ENCODE results near the gene SH2D5.
"Not testable (repeated sequence)": the region's sequence is repeated elsewhere in the genome, so short reads cannot be mapped to it uniquely, and the experiment has no call there.

Gene SH2D5

DNA sequence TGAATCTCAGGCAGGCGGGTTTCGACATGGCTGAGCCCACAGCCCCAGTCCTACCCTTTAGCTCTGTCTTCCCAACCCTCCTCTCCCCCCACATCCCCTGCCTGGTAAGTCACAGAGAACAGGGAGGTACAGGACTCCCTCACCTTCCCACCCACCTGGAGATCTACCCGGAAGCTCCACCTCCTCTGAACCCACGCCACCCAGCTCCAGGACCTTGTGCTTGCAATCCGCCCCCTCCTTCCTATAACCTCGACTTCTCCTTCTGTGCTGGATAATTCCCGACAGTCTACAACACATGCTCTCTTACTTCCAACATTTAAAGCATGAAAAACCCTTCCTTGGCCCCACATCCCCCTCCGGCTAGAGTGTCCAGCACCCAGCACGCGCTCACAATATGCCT, 37.0 kb downstream of the SH2D5 start:
- no peak for DNase-seq (ENCODE audit: low read depth in 2 of 2)

DNA sequence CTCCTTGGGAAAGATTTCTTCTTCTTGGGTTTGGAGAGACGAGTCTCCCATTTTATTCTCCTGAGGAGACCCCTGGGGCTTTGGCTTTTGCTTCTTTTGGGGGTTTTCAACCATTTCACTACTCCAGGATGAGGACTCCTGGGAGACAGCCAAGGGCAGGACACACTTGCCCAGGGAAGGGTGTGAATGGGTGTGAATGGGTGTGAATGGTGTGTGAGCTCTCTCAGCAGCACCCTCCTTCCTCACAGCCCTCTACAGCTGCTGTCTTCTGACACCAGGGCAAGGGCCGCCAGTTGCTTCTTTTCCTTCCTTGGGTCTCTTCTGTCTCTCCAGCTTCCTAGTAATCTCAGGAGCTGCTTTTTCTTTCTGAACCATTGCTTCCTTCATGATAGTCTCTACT, 38.9 kb downstream of the SH2D5 start:
- DNase-seq (ENCODE audit: low read depth in 2 of 2) = no peak

DNA sequence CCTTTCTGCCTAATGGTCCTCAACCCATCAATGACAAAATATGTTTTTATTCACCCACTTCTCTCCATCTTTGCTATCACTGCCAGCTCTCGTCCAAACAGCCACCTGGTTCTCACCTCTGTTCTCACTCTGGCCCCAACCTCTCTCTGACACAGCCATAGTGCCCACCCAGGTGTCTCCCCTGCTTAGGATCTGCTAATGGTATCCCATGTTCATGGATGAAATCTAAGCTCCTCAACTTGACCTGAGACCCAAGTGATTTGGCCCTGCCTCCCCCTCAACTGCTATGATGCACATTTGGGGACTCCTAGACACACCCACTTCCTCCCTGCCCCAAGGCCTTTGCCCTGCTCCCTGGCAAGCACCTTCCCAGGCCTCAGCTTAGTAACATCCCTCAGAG, 40.6 kb downstream of the SH2D5 start:
- no peak for DNase-seq (ENCODE audit: low read depth in 2 of 2)

DNA sequence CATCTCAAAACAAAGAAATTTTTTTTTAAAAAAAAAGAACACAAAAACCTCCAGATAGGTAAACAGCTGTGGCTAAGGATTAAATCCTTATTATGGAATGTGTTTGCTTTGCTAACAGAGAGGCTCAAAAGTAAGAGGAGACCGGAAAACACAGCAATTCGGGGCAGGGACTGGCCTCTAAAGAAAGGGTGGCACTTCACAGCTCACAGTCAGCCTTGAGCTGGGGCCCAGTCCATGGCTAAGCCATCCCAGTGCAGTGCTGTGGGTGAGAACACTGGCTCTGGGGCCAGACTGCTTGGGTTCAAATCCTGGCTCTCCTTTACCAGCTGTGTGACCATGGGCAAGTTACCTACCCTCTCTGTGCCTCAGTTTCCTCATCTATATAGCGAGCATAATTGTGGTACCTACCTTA, 42.9 kb downstream of the SH2D5 start:
- DNase-seq (ENCODE audit: low read depth in 2 of 2) = no peak

DNA sequence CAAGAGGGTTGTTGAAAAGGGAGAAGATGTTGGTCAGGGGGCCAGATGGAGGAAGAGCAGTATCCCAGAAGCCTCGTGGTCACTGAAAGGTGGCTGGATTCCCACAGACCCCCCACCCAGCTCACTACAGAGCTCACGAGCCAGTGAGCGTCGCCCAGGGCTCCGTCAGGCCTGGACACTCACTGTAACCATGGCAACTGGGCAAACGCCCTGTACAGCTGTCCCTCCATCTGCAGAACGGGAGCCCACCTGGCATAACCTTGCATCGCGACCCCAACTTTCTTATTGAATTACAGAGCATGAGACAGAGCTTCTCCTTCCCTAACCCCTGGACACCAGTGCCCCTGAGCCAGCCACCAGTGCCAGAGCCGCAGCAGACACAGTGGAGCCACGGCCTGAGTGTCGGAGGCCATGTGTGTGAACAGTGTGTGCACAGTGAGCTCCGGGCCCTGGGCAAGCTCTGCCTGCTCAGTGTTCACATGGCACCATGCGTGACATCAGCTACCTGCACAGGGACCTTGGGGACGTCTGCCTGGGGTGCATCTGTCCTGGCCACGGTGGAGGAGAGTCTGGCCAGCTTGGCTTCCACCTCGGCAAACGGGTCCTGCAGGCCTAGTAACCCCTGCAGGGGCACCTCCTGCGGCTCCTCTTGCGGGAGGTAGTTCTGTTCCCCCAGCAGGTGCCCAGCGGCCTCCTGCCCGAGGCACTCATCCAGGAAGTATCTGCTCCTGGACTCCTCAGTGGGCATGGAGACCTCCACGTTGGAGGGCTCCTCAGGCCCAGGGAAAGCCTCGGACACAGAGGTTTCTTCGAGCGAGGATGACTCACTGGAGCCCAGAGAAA, 45.4 kb downstream of the SH2D5 start:
- DNase-seq (ENCODE audit: low read depth in 2 of 2) = no peak

DNA sequence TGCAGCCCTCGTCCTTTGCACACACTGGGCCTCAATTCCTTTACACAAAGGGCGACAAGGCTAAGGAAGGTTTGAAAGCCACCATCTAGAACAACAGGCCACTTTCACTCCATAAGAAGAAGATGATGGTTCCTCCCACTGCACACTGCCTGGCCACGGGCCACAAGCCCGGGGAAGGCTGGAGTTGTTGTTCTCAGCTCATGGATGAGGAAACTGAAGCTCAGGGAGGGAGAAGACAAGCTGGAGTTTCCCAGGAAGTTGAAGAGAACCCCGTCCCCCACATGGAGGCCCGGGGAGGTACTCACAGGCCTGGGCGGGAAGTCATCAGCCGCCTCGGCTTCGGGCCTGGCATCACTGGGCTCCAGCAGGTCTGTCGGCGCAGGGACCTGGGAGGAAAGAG, 46.8 kb downstream of the SH2D5 start:
- DNase-seq (ENCODE audit: low read depth in 2 of 2) = no peak

DNA sequence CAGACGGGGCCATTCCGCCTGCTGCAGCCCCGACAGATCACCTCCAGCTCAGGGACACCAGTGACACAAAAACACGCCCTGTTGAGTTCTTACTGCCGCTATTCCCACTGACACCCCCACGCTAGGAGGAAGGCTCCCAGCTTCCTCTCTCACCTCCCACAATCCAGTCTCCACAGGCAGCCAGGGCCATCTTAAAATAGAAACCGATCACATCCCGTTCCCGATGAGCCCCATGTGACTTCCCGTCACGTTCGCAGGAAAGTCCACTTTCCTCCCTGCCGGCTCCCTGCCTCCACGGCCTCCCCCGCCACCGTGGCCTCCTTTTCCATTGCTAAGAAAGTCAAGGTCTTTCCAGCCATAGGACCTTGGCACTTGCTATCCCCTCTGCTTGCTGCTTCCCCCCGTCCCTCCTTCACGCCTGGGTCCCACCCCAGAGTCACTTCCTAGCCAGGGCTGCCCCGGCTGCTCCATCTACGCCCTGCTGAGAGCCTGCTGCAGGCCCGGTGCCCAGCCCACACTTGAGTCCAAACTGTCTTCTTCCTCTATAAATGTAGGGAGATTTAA, 47.3 kb downstream of the SH2D5 start:
- DNase-seq (ENCODE audit: low read depth in 2 of 2) = no peak

DNA sequence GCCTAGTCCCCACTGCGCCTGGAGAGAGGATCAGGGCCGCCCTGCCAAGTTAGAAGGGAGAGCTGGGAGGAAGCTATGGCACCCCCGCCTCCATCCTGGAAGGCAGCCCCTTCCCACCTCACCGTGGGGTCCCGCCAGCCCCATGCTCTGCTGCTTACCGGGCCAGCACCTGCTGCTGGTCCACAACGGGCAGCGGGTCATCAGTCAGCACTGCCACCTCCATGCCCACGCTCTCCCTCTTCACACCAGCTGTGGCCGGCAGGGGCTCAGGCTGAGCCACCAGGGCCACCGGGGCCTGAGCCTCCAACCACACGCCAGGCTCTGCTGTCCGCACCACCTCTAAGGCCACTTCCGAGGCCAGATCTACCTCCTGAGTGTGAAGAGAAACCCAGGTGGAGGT, 47.9 kb downstream of the SH2D5 start:
- no peak for DNase-seq (ENCODE audit: low read depth in 2 of 2)

DNA sequence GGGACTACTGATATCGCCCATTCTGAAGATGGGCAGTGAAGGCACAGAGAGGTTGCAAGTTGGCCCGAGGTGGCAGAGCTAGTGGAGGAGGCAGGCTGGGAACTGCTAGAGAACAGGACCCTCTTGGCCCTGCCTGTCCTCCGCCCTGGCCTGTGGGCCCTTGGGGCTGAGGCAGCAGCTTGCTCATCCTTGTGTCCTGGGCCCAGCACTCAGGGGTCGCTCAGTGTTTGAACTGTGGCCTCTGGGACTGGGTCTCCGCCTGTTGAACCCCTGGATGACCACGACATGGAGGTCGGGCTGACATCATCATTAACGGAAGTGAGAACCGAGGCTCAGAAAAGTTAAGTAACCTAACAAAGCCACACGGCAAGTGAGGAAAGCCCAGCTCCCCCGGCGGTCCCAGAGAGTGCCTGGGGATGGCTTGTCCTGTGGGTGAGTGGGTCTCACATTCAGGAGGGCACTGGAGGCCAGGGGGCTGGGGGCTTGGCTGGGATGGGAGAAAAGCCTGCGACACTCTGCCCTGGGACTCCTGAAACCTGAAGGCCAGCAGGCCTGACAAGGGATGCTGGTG, 48.4 kb downstream of the SH2D5 start:
- no peak for DNase-seq (ENCODE audit: low read depth in 2 of 2)

DNA sequence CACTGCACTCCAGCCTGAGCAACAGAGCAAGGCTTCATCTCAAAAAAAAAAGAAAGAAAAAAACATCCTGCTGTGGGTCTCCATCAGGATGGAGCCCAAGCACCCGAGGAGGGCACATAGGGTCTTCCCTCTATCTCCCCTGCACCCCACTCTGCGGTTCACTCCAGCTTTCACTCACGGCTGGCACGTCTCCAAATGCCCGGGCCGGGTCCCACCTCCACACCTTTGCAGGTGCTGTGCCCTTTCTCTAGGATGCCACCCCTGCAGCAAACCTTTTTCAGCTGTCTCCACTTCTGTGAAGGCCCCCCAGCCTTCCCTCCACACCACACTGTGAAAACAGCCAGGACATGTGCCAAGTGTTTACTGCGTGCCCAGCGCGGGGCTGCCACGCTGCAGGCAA, 48.9 kb downstream of the SH2D5 start:
- no peak for DNase-seq (ENCODE audit: low read depth in 2 of 2)

DNA sequence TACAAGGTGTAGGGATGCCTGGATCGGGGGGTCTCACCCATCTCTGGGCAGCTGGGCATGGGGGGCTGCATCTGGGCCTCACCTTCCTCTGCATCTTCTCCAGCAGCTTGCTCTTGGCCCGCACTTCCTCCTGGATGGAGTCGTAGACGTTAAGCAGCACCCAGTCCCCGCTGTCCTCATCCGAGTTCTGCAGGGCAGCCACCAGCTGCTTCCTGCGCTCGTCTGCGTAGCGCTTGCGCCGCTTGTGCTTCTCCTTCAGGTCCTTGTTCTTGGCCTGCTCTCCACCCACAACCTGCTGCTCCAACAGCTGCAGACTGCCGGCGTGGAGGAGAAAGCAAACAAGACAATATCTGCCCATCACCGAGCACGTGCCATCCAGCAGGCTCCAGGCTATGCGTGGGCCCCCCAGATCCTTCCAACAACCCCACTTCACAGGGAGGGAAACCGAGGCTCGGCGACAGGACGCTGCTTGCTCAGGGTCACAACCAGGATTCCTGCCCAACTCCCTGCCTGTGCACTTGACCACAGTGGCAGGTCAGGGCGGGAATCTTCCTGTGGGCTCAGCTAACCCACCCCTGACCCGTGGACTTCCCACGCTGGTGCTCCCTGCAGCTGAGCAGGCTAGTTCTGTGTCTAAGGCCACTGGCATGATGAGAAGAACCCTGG, 49.8 kb downstream of the SH2D5 start:
- DNase-seq (ENCODE audit: low read depth in 2 of 2) = no peak

DNA sequence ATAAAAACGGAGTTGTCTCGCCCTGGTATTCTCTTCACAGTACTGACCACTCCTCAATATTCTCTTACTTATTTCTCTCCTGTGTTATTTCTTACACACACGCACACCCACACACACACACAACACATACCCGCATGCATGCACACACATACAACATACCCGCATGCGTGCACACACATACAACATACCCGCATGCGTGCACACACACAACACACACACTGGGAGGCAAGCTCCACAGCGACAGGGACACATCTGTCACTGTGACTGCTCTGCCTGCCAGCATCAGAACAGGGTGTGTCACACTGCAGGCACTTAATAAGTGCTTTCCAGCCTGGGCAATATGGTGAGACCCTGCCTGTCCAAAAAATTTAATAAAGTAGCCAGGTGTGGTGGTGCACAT, 50.5 kb downstream of the SH2D5 start:
- DNase-seq (ENCODE audit: low read depth in 2 of 2) = no peak

DNA sequence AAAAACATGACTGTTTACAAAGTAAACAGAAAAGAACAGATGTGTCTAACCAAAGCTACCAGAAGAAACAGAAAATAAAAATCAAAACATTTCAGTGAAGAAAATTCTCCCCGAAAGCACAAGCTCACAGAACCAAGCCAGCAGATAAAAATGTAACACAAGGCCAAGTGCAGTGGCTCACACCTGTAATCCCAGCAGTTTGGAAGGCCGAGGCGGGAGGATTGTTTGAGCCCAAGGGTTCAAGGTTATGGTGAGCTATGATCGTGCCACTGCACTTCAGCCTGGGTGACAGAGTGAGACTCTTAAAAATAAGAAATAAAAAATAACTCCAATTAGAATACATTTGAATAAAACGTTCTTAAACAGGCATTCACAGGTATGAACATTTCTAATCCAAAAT, 52.2 kb downstream of the SH2D5 start:
- DNase-seq (ENCODE audit: low read depth in 2 of 2) = no peak

DNA sequence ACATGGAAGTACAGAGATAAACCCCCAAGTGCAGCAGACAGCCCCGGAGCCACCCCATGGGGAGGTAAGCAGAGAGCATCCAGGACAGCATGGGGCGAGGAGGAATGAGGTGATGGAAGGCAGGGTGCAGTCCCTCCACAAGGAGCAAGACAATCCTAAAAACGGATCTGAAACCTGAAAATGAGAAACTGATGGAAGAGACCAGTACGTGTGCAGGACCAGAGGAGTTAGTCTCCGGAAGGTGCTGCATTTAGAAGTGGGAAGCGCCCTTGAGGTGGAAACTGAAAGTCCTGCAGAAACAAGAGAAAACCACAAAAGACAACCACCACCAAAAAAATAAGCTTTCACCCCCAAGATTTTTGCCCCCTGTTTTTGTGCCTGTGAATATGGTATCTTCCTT, 53.9 kb downstream of the SH2D5 start:
- DNase-seq (ENCODE audit: low read depth in 2 of 2) = no peak

DNA sequence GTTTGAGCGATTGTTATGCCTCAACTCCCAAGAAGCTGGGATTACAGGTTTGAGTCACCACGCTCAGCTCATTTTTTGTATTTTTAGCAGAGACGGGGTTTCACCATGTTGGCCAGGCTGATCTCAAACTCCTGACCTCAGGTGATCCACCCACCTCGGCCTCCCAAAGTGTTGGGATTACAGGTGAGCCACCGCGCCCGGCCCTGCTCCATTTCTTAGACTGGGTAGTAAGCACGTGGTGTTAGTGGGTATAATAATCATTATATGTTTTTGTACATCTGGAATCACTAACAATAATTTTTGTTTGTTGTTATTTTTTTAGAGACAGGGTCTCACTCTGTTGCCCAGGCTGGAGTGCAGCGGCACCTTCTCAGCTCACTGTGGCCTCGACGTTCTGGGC, 58.9 kb downstream of the SH2D5 start:
- DNase-seq (ENCODE audit: low read depth in 2 of 2) = not testable (repeated sequence)

DNA sequence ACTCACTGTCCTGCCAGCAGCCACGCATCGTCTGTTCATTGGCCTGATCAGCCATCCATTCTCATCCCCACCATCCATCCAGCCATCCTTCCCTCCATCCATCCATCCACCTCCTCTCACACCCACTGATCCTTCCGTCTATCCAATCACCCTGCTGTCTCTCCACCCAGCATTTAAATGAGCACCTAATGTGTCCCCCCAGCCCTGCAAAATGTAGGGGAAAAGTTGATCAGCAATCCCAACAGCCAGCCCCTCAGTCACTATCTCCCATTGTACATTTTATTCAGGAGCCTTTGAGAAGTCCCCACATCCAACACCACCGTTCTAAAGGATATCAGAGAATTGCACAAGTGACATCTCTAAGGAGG, 60.3 kb downstream of the SH2D5 start:
- no peak for DNase-seq (ENCODE audit: low read depth in 2 of 2)

DNA sequence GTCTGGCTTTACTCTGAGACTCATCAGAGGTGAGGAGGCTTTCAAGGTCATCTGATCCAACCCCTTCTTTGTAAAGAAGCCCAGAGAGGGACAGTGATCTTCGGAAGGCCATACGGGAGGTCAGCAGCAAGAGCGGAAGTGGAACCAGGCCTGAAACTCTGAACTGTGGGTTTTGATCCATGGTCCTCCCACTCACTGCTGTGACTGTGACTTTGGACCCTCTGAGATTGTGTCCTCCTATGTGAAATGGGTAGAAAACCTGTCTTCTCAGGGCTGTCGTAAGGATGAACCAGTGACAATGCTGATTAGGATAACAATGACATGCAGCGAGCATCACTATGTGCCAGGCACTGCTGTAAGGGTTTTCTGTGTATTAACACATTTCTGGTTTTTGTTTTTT, 61.6 kb downstream of the SH2D5 start:
- DNase-seq (ENCODE audit: low read depth in 2 of 2) = no peak
